Peyer's patch (tissue), 4 donors: Measurements from ENCODE around the gene PRELID3B. TPM values are rescaled to one million over a fixed set of nuclear protein-coding genes. Genes with fewer than 3 reads are reported as not detected.

Experiments
- DNase-seq, 3 donors: peaks; one replicate each; pipeline ENCODE4 v3.0.0-alpha.2; 2017 to 2019
- H3K27ac ChIP-seq, 4 donors: fragments of 200-600 bp; sonication (generic); one replicate each; pipeline ENCODE4 v1.5.1; 2016 to 2019
- H3K27me3 ChIP-seq, 2 donors: fragments of 200-600 bp; sonication (generic); one replicate each; pipeline ENCODE4 v1.5.1; 2019
- H3K36me3 ChIP-seq, 3 donors: fragments of 200-600 bp; sonication (generic); one replicate each; pipeline ENCODE4 v1.5.1; 2016 to 2019
- H3K4me1 ChIP-seq, 4 donors: fragments of 200-600 bp; sonication (generic); one replicate each; pipeline ENCODE4 v1.5.1; 2016 to 2019
- H3K4me3 ChIP-seq, 4 donors: fragments of 200-600 bp; sonication (generic); 1 replicate in 3 of 4; 2 replicates in 1 of 4; pipeline ENCODE4 v1.5.1; 2016 to 2019; ENCODE audit warnings: mild to moderate bottlenecking in 1 of 4
- H3K9me3 ChIP-seq, 4 donors: fragments of 200-600 bp; sonication (generic); one replicate each; pipeline ENCODE4 v1.5.1; 2016 to 2019; ENCODE audit warnings: mild to moderate bottlenecking in 1 of 4
- POLR2A ChIP-seq, 2 donors: fragments of 450-650 bp; IDR thresholded peaks; one replicate each; pipeline ENCODE4 v1.5.1; 2017; ENCODE audit warnings: antibody characterized with exemption in 2 of 2, mild to moderate bottlenecking in 2 of 2, moderate library complexity in 2 of 2
- total RNA-seq, 4 donors: library from RNA; depleted of rRNA; stranded (reverse); fragments of >200 nt; gene quantifications; one replicate each; pipeline ENCODE4 v1.1.0, GENCODE V29; 2016
- TF ChIP-seq, protein P1 (sequence below), 6 experiments: fragments of 450-650 bp in 4 of 6; fragments of 200-600 bp in 2 of 6; sonication (generic) in 1 of 6; IDR thresholded peaks; one replicate each; pipeline ENCODE4 v1.5.1; 2017 to 2019; ENCODE audit warnings: antibody characterized with exemption in 6 of 6, mild to moderate bottlenecking in 3 of 6, moderate library complexity in 1 of 6

The PRELID3B gene
- total RNA-seq, 4 donors from 2014 or later, result 44.6 to 148 (median 86.5) TPM

DNA sequence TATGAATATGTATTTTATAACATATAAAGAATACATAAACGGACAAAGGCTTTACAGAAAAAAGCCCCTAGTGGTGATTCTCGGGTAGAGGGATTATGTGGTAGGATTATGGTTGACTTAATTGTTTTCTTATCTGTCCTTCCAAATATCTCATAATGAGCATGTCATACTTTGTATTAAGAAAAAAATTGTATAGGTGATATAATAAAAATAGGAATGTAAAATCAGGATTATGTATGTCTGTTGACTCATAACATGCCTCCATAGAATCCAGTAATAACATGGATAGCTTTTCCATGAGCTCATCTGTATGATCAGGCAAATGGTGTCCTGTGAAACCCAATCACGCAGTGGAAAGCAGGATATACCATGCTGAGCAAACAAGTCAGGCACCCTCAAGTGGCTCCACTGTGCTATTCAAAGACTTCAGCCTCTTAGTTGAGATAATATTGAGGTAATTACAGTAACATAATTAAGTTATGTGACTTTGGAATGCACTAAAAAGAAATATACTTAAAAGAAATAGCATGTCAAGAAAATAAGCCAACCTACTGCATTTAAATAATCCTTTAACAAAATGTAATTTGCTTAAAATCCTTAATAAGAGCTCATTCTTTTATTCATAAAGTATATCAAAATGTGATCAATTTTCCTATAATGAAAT lies 39.6 kb upstream of the PRELID3B start:
- Histone ChIP-seq H3K4me3 (no peak overlapping the region), H3K9me3 (no peaks in the 10 kb centered on the region), H3K36me3 (no peaks in the 10 kb centered on the region), H3K27ac (no peak overlapping the region), H3K4me1 (no peaks in the 10 kb centered on the region), H3K27me3 (no peaks in the 10 kb centered on the region)
- TF ChIP-seq, protein P1, sequence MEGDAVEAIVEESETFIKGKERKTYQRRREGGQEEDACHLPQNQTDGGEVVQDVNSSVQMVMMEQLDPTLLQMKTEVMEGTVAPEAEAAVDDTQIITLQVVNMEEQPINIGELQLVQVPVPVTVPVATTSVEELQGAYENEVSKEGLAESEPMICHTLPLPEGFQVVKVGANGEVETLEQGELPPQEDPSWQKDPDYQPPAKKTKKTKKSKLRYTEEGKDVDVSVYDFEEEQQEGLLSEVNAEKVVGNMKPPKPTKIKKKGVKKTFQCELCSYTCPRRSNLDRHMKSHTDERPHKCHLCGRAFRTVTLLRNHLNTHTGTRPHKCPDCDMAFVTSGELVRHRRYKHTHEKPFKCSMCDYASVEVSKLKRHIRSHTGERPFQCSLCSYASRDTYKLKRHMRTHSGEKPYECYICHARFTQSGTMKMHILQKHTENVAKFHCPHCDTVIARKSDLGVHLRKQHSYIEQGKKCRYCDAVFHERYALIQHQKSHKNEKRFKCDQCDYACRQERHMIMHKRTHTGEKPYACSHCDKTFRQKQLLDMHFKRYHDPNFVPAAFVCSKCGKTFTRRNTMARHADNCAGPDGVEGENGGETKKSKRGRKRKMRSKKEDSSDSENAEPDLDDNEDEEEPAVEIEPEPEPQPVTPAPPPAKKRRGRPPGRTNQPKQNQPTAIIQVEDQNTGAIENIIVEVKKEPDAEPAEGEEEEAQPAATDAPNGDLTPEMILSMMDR (IDR thresholded peaks at IDR 0.05), result peak; percentile 29 to 59 (median 40)
- no peak for TF ChIP-seq POLR2A (IDR thresholded peaks at IDR 0.05)
- no peak for DNase-seq

GRCh38 chr20:59081036-59081435 lies 38.5 kb upstream of the PRELID3B start:
- Histone ChIP-seq H3K36me3 (no peaks in the 10 kb centered on the region), H3K27ac (no peak overlapping the region), H3K27me3 (no peaks in the 10 kb centered on the region), H3K4me3 (no peak overlapping the region), H3K4me1 (no peaks in the 10 kb centered on the region), H3K9me3 (no peaks in the 10 kb centered on the region)
- DNase-seq, result no peak
- TF ChIP-seq, protein P1 (IDR thresholded peaks at IDR 0.05), result no peak
- no peak for TF ChIP-seq POLR2A (IDR thresholded peaks at IDR 0.05)

GRCh38 chr20:59078231-59078630 lies 35.6 kb upstream of the PRELID3B start:
- H3K4me3 ChIP-seq, result no peak overlapping the region
- H3K27ac ChIP-seq, result no peak overlapping the region
- H3K27me3 ChIP-seq, result no peaks in the 10 kb centered on the region
- H3K9me3 ChIP-seq, result no peaks in the 10 kb centered on the region
- TF ChIP-seq POLR2A (IDR thresholded peaks at IDR 0.05), result no peak
- TF ChIP-seq, protein P1 (IDR thresholded peaks at IDR 0.05), result no peak
- H3K4me1 ChIP-seq, result no peaks in the 10 kb centered on the region
- DNase-seq, result no peak
- H3K36me3 ChIP-seq, result no peaks in the 10 kb centered on the region

GRCh38 chr20:59077705-59078104 lies 35.1 kb upstream of the PRELID3B start:
- H3K9me3 ChIP-seq, result no peaks in the 10 kb centered on the region
- no peak overlapping the region for H3K27ac ChIP-seq
- no peaks in the 10 kb centered on the region for H3K4me1 ChIP-seq
- no peak overlapping the region for H3K4me3 ChIP-seq
- DNase-seq, result no peak
- no peak for TF ChIP-seq POLR2A (IDR thresholded peaks at IDR 0.05)
- TF ChIP-seq, protein P1 (IDR thresholded peaks at IDR 0.05), result no peak
- no peaks in the 10 kb centered on the region for H3K36me3 ChIP-seq
- no peaks in the 10 kb centered on the region for H3K27me3 ChIP-seq

GRCh38 chr20:59075934-59076508 lies 33.4 kb upstream of the PRELID3B start:
- no peaks in the 10 kb centered on the region for H3K9me3 ChIP-seq
- DNase-seq, result no peak
- TF ChIP-seq, protein P1 (IDR thresholded peaks at IDR 0.05), result no peak
- no peak for TF ChIP-seq POLR2A (IDR thresholded peaks at IDR 0.05)
- H3K27me3 ChIP-seq, result no peaks in the 10 kb centered on the region
- H3K4me3 ChIP-seq, result no peak overlapping the region
- H3K36me3 ChIP-seq, result no peaks in the 10 kb centered on the region
- H3K27ac ChIP-seq, result no peak overlapping the region
- no peaks in the 10 kb centered on the region for H3K4me1 ChIP-seq
